GM18868 (cell line): ENCODE data around the gene PNMA8A.
A peak's percentile ranks its signal among the peaks of the same experiment; 100 is the strongest.
"Not testable (repeated sequence)": the region's sequence is repeated elsewhere in the genome, so short reads cannot be mapped to it uniquely, and the experiment has no call there.

Source experiments
- ATAC-seq: cut with Tn5 transposase; IDR thresholded peaks from one replicate; pipeline ENCODE4 v1.9.1; 2021; ENCODE audit warnings: mild to moderate bottlenecking, moderate library complexity; ENCODE audit not compliant: unreplicated experiment

PNMA8A gene

DNA sequence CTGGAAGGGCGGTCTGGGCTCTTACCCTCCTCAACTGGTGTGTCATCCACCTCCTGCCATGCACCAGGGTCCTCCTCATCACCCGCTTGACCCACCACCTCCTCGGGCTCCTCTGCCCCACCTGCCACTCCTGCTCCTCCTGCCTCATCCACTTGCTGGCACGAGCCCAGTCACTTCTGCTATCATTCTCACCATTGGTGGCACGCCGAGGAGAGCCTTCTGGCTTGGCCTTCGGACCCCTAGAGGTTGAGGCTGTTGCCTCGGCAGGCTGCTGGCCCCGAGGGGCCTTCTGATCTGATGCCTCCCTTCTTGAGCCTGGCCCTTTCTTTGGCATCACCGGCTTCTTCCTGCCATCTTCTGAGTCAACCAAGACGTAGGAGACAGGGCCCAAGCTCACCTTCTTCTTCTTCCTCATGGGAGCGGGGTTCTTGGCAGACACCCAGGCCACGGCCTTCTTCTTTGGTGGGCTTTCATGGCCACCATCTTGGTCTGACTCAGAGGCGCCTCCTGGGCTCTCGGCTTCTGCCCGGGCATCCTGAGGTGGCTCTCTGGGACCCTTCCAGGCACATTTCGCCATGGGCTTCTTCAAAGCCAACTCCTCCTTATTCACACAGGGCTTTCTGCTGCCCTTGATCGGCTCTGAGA is 1.7 kb downstream of the PNMA8A start:
- ATAC-seq, result no peak

DNA sequence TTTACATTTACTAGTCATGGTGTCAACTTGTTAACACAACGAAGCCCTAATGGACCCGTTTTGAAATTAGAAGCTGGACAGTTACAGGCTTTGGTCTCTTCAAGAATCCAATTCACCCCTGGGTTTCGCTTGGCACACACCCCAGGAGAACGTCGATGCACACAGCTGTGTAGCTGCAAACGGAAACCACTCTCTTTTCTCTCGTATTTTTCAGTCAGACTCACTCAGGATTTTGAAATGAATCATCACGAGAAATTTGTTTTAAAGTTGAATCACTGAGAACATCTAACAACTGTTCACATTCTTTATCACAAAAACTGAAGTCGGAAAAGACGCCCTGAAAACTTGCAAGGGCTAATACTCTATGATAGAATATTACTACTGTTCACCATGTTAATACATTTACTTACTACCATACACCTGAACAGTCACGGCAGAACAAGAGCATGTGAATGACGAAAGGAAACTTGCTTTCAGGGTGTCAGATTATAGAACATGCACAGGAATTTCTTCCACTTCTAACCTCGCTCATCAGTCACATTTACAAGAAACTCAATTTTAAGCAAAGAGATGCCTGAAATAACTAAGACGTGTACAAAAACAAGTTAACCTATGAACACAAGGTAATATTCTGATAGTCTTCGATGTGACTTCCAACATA is 4.7 kb downstream of the PNMA8A start:
- peak; percentile 54 for ATAC-seq

DNA sequence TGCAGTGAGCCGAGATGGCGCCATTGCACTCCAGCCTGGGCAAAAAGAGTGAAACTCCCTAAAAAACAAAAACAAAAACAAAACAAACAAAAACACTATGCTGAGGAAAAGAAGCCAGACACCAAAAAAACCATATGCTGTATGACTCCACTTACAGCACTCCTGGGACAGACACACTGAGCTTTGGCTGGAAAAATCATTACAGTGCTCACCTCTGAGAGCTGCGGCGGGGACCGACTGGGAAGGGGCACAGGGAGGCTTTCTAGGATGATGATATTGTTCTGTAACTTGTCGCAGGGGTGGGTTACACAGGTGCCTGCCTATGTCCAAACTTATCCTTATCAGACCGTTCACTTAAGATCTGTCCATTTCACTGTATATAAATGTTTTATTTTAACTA is 7.8 kb downstream of the PNMA8A start:
- no peak for ATAC-seq

DNA sequence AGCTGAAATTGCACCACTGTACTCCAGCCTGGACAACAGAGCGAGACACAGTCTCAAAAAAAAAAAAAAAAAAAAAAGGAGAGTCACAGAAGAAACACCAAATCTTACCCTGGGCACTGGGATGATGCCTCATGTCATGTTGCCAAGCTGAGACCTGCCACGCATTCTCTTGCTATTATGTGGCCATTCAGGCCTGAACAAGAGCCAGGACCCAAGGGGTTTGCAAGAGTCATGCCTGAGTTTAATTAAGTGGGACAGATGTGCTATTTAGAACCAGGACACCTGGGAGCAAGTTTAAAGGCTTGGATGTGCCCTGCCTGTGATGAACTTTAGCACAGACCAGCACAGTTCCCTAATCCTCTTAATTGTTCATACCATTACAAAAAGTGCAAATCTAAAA is 9.8 kb downstream of the PNMA8A start:
- no peak for ATAC-seq

DNA sequence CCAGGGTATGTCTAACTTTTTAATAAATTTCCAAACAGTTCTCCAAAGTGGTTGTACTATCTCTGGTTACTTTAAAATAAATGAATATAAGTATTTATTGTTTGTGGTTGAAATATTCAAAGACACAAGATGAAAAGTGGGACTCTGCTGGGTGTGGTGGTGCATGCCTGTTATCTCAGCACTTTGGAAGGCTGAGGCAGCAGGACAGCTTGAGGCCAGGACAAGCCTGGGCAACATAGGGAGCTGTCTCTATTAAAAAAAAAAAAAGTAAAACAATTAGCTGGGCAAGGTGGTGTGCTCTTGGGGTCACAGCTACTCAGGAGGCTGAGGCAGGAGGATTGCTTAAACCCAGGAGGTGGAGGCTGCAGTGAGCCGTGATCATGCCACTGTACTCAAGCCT is 10.4 kb downstream of the PNMA8A start:
- ATAC-seq, result no peak

DNA sequence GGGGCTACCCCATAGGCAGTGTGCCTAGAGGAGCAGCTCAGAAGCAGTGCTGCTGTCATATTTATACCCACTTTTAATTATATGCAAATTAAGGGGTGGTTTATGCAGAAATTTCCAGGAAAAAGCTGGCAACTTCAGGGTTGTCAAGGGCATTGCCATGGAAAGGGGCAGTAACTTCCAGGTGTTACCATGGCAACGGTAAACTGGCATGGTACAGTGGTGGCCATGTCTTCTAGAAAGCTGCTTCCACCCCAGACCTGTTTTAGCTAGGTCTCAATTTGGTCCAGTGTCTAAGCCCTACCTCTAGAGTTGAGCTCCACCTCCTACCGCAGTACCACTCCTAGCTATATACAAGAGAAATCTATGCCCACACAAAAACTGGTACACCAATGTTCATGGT is 11.3 kb downstream of the PNMA8A start:
- ATAC-seq, result no peak

DNA sequence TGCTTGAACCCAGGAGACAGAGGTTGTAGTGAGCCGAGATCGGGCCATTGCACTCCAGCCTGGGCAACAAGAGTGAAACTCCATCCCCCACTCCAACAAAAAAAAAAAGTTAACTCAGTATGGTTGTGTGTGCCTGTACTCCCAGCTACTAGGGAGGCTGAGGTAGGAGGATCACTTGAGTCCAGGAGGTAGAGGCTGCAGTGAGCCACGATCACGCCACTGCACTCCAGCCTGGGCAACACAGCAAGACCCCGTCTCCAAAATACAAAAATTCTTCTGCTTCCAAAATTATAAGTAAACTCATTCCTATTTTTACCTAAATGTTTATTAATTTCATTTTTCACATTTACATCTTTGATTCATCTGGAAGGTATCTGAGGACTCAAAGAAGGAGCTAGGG is 14.4 kb downstream of the PNMA8A start:
- ATAC-seq, result no peak

DNA sequence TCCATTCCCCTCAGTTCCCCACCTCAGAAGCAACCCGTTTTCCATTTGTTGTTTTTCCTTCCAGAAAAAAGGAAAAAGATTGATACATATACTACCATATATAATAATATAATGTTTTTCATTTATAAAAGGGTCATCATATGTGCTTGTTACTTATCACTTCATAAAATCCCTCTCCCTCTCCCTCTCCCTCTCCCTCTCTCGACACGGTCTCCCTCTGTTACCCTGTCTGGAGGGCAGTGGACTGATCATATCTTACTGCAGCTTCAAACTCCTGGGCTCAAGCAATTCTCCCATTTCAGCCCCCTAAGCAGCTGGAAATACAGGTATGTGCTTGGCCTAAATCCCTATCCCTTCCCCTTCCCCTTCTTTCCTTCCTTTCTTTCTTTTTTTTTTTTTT is 17.1 kb downstream of the PNMA8A start:
- no peak for ATAC-seq

DNA sequence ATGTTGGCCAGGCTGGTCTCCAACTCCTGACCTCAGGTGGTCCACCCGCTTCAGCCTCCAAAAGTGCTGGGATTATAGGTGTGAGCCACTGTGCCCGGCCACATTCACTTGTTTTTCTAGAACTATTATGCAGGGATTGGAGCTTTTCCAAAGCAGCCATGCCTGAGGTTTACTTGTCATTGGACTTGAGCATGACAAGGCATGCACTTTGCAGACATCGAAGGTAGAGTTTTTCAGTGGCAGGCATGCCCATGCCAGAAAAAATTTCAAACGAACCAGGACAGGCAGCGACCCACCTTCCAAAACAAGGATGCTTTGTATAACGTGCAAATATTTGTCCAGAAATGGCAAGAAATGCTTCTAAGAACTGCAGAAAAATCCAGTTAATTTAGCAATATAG is 17.7 kb downstream of the PNMA8A start:
- ATAC-seq, result no peak

DNA sequence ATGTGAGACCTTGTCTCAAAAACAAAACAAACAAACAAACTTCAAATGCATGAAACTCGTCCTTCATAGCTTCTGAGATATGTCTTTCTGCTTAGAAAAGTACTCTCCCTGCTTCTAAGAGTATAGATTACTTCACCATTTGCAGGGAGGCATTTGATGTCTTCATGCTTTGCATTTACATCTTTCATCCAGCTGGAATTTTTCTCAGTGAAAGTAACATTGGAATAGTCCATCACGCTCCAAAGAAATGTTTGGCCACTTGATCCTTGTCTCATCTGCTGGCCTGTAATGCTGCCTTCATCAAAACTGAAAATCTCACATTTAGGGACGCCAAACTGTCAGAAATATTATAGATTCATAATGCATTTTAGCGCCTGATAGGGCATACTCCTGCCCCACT is 19.2 kb downstream of the PNMA8A start:
- no peak for ATAC-seq

DNA sequence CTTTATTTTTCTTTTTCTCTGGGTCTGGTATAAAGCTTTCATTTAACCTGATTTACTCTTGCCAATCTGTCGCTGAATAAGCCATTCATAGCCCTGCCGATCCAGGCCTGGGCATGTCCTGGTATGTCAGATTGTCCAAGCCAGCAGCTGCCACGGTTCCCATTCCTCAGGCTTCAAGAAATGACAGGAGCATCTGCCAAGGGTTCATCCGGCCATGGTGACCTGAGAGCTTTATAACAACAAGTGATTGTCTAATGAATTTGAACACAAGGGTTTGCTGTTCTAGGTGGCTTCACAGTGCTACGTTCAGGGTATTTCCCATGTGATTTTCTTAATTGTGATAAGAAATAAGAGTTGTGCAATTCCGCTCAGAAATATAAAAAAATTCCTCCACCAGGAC is 20.0 kb downstream of the PNMA8A start:
- no peak for ATAC-seq

DNA sequence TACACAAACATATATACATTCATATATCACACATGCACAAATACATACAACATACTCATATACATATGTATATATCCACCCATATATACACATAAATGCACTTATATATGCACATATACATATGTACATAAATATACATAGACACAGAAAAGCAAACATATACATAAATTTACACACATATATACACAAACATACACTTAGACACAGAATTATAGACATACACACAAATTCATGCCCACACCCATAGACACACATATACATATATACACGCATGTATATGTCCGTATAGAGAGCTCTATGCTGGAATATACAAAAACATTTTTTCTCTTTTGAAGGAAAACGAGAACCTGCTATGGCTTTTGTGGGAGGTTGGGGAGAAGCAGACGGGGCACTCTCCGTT is 20.6 kb downstream of the PNMA8A start:
- no peak for ATAC-seq

DNA sequence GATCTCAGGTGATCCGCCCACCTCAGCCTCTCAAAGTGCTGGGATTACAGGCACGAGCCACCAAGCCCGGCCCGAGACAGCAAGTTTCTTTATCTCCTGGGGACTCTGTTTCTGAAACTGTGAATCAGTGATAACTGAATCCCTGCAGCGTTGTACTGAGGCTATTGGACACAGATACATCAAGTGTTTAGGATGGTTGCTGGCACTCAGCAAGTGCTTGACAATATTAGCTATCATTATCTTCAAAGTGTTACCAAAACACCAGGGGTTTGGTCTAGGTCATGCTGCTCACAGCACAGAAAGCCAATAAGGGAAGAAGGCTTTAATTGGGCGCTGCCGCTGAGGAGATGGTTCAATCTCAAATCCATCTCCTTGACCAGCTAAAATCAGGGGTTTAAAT is 22.1 kb downstream of the PNMA8A start:
- ATAC-seq, result no peak

DNA sequence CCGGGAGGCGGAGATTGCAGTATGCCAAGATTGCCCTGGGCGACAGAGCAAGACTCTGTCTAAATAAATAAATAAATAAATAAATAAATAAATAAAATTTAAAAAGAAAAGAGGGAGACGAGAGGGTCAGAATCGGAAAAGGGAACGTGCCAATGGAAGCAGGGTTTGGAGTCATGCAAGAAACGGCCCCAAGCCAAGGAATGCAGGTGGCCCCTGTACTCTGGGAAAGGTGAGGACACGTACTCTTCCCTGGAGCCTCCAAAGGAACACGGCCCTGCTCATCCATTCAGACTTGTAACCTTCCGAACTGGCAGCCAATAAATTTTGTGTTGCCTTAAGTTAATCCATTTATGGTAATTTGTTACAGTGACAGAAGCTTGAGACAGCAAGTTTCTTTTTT is 22.8 kb downstream of the PNMA8A start:
- no peak for ATAC-seq

DNA sequence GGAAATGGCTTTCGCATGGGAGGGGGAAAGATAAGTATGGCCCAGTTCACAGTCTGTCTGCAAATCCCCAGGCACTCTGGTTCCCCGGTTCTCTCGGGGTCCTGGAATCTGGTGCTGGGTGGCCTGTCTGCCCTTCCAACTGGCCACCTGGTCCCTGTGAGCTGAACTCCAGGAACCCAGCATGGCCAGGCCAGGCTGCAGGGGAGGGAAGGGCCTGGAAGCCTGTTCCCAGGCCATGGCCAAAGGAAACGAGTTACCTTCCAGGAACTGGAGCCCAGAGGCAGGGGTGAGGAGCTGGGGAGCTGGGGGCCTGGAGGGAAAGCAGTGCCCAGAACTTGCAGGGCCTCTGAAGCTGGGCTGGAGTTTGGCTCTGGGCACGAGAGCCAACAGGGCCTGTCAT is 23.5 kb downstream of the PNMA8A start:
- no peak for ATAC-seq

DNA sequence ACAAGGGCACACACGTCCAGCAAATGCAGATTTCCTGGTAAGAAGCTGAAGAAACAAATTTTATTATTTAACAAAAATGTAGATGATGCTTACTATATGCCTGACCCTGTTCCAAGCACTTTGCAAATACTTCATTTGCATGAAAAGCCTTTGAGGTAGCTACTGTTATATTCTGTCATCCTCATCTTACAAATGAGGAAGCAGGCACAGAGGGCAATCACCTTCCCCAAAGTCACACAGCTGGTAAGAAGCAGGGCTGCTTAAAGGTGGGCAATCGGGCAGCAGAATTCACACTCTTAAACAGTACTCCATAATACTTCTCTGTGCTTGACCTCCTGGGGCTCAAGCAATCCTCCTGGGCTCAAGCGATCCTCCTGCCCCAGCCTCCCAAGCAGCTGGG is 24.4 kb downstream of the PNMA8A start:
- no peak for ATAC-seq

DNA sequence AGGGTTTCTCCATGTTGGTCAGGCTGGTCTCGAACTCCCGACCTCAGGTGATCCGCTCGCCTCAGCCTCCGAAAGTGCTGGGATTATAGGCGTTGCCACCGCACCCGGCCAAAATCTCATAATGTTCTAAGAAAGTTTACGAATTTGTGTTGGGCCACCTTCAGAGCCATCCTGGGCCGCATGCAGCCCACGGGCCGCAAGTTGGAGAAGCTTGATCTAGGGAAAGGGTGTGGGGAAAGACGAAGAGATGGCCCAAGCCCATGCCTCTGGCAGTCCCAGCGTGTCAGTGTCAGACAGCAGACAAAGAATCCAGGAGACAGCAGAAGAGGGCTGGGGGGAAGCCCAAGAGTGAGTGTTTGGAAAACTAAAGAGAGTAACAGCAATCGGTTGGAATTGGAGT is 25.3 kb downstream of the PNMA8A start:
- ATAC-seq, result no peak

DNA sequence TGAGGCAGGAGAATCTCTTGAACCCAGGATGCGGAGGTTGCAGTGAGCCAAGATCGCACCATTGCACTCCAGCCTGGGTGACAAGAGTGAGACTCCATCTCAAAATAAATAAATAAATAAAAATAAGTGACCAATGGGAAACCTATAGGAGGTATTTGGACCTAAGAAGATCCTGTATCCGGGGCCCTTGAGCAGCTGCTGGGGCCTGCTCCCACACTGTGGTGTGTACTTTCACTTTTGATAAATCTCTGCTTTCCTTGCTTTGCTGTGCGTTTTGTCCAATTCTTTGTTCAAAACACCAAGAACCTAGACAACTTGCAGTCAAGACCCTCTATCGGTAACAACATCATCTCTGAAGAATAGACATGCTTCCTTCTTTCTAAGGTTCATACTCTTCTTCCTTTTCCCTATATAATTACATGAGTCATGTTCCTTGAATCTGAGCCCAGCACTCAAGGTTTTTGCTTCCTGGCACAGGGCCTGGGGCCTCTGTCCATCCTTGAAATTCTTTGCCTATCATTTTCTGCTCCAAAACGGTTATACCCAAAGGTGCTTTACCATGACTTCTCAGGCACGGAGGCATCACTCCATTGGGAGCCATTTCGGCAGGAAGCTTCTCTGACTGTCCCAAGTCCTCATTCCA is 28.4 kb downstream of the PNMA8A start:
- no peak for ATAC-seq

DNA sequence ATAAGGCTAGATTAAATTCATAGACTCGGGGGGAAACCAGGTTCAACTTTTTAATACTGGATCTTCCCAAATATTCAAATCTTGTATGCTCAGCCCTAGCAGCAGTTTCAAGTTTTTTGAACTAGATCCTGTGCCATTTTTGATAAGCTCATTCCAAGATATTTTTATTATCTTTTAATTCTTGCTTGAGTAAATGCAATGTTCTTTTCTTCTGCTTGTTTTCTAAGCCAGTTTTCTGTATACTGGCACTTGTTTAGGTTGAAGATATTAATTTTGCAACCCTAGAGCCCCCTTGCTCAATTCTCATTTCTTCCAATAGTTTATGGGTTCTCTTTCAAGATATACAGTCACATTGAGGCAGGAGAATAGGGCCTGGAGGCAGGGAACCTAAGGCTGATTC is 29.5 kb downstream of the PNMA8A start:
- no peak for ATAC-seq

DNA sequence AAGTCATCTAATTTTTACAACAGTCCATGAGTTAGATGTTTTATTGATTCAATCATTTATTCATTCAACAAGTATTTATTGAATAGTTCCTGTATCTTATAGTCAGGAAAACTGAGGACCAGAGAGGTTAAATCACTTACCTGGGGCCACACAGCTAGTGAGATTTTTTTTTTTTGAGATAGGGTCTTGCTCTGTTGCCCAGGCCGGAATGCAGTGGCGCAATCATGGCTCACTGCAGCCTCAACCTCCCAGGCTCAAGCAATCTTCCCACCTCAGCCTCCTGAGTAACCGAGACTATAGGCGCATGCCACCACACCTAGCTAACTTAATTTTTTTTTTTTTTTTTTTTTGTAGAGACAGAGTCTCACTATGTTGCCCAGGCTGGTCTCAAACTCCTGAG is 35.7 kb downstream of the PNMA8A start:
- ATAC-seq, result not testable (repeated sequence)

DNA sequence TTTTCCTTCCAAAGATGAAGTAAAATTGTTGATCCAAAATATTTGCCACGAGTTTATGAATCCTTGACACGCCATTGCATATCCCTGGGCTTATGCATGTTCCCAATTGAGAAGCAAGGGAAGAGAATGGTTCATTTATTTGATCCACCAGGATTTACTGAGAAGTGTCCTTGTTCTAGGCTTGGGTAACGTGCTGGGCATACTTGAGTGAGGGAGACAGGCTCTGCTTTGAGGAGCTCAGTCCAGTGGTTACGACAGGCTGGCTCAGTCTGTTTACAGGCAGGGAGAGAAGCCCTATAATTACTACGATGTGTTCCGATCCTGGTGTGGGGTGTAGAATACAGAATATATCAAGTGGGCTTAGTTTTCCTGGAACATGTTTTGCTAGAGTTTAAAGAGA is 36.4 kb downstream of the PNMA8A start:
- ATAC-seq, result no peak

DNA sequence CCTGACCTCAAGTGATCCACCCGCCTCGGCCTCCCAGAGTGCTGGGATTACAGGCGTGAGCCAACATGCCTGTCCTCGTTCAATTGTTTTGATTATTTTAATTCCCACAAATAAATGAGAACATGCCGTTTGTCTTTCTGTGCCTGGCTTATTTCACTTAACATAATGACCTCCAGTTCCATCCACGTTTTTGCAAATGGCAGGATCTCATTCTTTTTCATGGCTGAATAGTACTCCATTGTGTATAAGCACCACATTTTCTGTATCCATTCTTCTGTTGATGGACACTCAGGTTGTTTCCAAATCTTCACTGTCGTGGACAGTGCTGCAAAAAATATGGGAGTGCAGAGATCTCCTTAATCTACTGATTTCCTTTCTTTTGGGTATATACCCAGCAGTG is 37.9 kb downstream of the PNMA8A start:
- ATAC-seq, result not testable (repeated sequence)

DNA sequence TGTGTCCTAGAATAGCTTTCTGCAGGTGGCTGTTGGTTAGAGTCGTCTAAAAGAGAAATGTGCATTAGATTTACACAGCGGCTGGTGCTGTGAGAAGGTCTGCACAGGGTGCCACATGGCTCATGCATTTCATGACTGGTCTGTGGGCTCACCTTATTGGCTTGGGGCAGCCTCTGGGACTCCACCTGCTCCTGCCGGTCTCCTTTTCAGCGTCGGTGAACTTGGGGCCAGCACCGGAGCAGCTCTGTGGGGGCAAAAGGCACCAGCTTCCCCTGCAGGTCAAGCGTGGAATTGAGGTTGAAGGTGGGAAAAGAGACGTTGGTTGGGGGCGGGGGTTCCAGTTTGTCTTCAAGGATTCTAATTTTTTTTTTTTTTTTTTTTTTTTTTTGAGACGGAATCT is 39.5 kb downstream of the PNMA8A start:
- ATAC-seq, result no peak
